ENCODE measurements around the gene PCDHGA2.

- no peak for TF ChIP-seq CTCF (IDR thresholded peaks at IDR 0.05; ENCODE audit: low read depth, low read length)
- TF ChIP-seq MYC (IDR thresholded peaks at IDR 0.05; ENCODE audit: low read depth, low read length) = no peak
- no peak for TF ChIP-seq POLR2A (IDR thresholded peaks at IDR 0.05; ENCODE audit: extremely low read depth, insufficient read length)
These were observed 17.1 kb downstream of the PCDHGA2 start for GRCh38 chr5:141355641-141356040.
